ENCODE measurements around the gene SRSF8. TPM values are rescaled to one million over a fixed set of nuclear protein-coding genes. Genes with fewer than 3 reads are reported as not detected.

Gene SRSF8
- total RNA-seq, 3 donors from 2014 or later (not counting 1 experiment from before 2014, with no cell fraction given), result 40.0 to 51.8 (median 43.0) TPM

- no peaks in the 10 kb centered on the region for H3K4me1 Mint-ChIP-seq
- no peak overlapping the region for H3K27ac ChIP-seq (ENCODE audit: low read length)
Measured at GRCh38 chr11:95076981-95077380, 10.3 kb downstream of the SRSF8 start.

DNA sequence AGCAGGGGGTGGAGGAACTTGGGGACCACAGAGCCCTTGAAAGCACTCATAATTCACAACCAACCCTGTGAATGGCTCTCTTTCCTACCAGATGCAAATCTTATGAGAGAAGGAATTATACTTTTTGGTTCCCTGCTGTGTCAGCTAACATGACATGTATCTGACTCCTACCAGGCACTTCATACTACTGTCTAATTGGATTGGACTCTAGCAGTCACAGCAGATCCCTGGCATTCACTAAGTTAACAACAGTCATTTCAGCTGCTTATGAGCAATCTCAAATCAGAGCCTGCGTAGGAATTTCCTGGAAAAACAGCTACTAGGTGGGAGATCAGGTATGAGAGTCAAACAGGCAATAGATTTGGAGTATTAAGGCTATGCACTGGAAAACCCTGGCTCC, 11.8 kb downstream of the SRSF8 start:
- Histone ChIP-seq H3K27ac (ENCODE audit: low read length) (no peak overlapping the region), H3K4me3 (ENCODE audit: low read length) (no peak overlapping the region), H3K9me3 (ENCODE audit: control insufficient read depth, insufficient read depth, low read length) (no peaks in the 10 kb centered on the region), H3K4me1 (ENCODE audit: control insufficient read depth, insufficient read depth, low read length) (no peaks in the 10 kb centered on the region), H3K36me3 (ENCODE audit: control insufficient read depth, insufficient read depth, low read length) (no peaks in the 10 kb centered on the region), H3K27me3 (ENCODE audit: control insufficient read depth, insufficient read depth, low read length) (no peaks in the 10 kb centered on the region)
- H3K27me3 Mint-ChIP-seq (ENCODE audit: low read depth in 2 of 2), result peaks cover 7 to 11% of the 10 kb centered on the region in 2 donors
- intact Hi-C loops (cut with micrococcal nuclease), result no loop called here
- no peaks in the 10 kb centered on the region for H3K4me1 Mint-ChIP-seq
- 95% methylated on average over 1 of the region's 1 CpG for WGBS (ENCODE audit: insufficient coverage)
- H3K36me3 Mint-ChIP-seq, result no peaks in the 10 kb centered on the region
- no peak overlapping the region for H3K4me3 Mint-ChIP-seq
- DNase-seq (no peak), ATAC-seq (no peak)
- H3K27ac Mint-ChIP-seq, result no peak overlapping the region
- no peak for TF ChIP-seq CTCF (IDR thresholded peaks at IDR 0.05)
- no peaks in the 10 kb centered on the region for H3K9me3 Mint-ChIP-seq

More at GRCh38 chr11:95076981-95077380, 10.3 kb downstream of the SRSF8 start:
- Mint-ChIP-seq H3K9me3 (no peaks in the 10 kb centered on the region), H3K36me3 (no peaks in the 10 kb centered on the region), H3K4me3 (no peak overlapping the region), H3K27me3 (ENCODE audit: low read depth in 2 of 2) (peaks cover 0 to 11% of the 10 kb centered on the region in 2 donors), H3K27ac (no peak overlapping the region)
- Histone ChIP-seq H3K9me3 (ENCODE audit: control insufficient read depth, insufficient read depth, low read length) (no peaks in the 10 kb centered on the region), H3K36me3 (ENCODE audit: control insufficient read depth, insufficient read depth, low read length) (no peaks in the 10 kb centered on the region), H3K27me3 (ENCODE audit: control insufficient read depth, insufficient read depth, low read length) (no peaks in the 10 kb centered on the region), H3K4me3 (ENCODE audit: low read length) (no peak overlapping the region), H3K4me1 (ENCODE audit: control insufficient read depth, insufficient read depth, low read length) (no peaks in the 10 kb centered on the region)
- DNase-seq, result no peak
- no peak for ATAC-seq
- intact Hi-C loops (cut with micrococcal nuclease), result no loop called here
- TF ChIP-seq CTCF (IDR thresholded peaks at IDR 0.05), result no peak

DNA sequence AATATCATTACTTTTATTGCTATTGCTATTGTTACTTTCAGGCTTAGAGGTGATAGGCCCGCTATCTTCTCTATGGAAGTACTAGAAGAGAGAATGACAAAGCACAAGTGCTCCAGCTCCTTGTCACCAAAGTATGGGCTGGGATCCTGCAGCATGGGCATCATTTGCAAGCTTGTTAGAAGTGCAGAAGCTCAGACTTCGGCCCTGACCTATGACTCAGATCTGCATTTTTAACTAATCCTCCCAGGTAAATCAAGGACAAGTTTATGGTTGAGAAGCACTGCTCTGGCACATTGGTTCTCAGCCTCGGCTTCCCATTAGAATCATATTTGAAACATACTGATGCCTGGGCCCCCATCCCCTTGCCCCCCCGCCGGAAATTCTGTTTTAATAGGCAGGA, 14.3 kb downstream of the SRSF8 start:
- H3K36me3 Mint-ChIP-seq, result no peaks in the 10 kb centered on the region

More for the DNA sequence above, 14.3 kb downstream of the SRSF8 start:
- Histone ChIP-seq H3K4me3 (ENCODE audit: low read length) (no peak overlapping the region), H3K4me1 (ENCODE audit: control insufficient read depth, insufficient read depth, low read length) (no peaks in the 10 kb centered on the region), H3K27ac (ENCODE audit: low read length) (no peak overlapping the region), H3K9me3 (ENCODE audit: control insufficient read depth, insufficient read depth, low read length) (no peaks in the 10 kb centered on the region), H3K27me3 (ENCODE audit: control insufficient read depth, insufficient read depth, low read length) (no peaks in the 10 kb centered on the region), H3K36me3 (ENCODE audit: control insufficient read depth, insufficient read depth, low read length) (no peaks in the 10 kb centered on the region)
- 70% methylated on average over 5 of the region's 5 CpGs for WGBS (ENCODE audit: insufficient coverage)
- Mint-ChIP-seq H3K4me3 (no peak overlapping the region), H3K27ac (no peak overlapping the region), H3K9me3 (no peaks in the 10 kb centered on the region), H3K27me3 (ENCODE audit: low read depth in 2 of 2) (peaks cover 7 to 14% of the 10 kb centered on the region in 2 donors), H3K4me1 (no peaks in the 10 kb centered on the region)
- intact Hi-C loops (cut with micrococcal nuclease), result loop anchor here (5.0 kb wide), 1 partner anchor 711 kb away; the partner anchor contains the start of gene CEP57
- TF ChIP-seq CTCF (IDR thresholded peaks at IDR 0.05), result no peak
- DNase-seq, result no peak
- ATAC-seq, result no peak

Data from natural killer cell (primary cell).